A549 (cell line): ENCODE results near the gene LRRC7.

ENCODE experiments used
- BCL3 ChIP-seq: fragments of >200 bp; sonication (Bioruptor Twin); formaldehyde crosslinking; IDR thresholded peaks from 3 replicates; pipeline ENCODE4 v1.6.1; 2016
- CHD2 ChIP-seq: fragments of 150-350 bp; IDR thresholded peaks from 2 replicates; pipeline ENCODE4 v1.6.1; 2014; ENCODE audit warnings: low read length; ENCODE audit not compliant: partially characterized antibody
- CTCF ChIP-seq: fragments of >200 bp; sonication (Bioruptor Twin); formaldehyde crosslinking; IDR thresholded peaks from 3 replicates; pipeline ENCODE4 v1.5.1; 2016
- EP300 ChIP-seq, 2 experiments: fragments of >200 bp; sonication (Bioruptor Twin); formaldehyde crosslinking; IDR thresholded peaks; 2 replicates in 1 of 2; 3 replicates in 1 of 2; pipeline ENCODE4 v1.6.1; 2016 to 2017
- MYC ChIP-seq: IDR thresholded peaks from 2 replicates; pipeline ENCODE4 v1.6.1; 2012; ENCODE audit warnings: mild to moderate bottlenecking, inconsistent platforms, low read length, improper control_type of control experiment, borderline replicate concordance
- NR3C1 ChIP-seq: fragments of >200 bp; sonication (Bioruptor Twin); formaldehyde crosslinking; IDR thresholded peaks from 3 replicates; pipeline ENCODE4 v1.6.1; 2017
- POLR2A ChIP-seq: IDR thresholded peaks from 2 replicates; pipeline ENCODE4 v1.6.1; 2012; ENCODE audit warnings: mild to moderate bottlenecking, low read length
- REST ChIP-seq: fragments of 200-600 bp; sonication (generic); IDR thresholded peaks from 2 replicates; pipeline ENCODE4 v1.6.1; 2016; ENCODE audit warnings: antibody characterized with exemption, mild to moderate bottlenecking, moderate library complexity
- SMC3 ChIP-seq: fragments of >200 bp; sonication (Bioruptor Twin); formaldehyde crosslinking; IDR thresholded peaks from 3 replicates; pipeline ENCODE4 v1.6.1; 2018; ENCODE audit warnings: inconsistent platforms
- USF2 ChIP-seq: fragments of 450-650 bp; IDR thresholded peaks from 2 replicates; pipeline ENCODE4 v1.6.1; 2014; ENCODE audit warnings: antibody characterized with exemption
- ZSCAN20 ChIP-seq: fragments of 250-450 bp; sonication (Bioruptor Pico); IDR thresholded peaks from 2 replicates; pipeline ENCODE4 v1.8.0; 2022; ENCODE audit warnings: mild to moderate bottlenecking, moderate library complexity

- TF ChIP-seq CHD2, result no peak
- TF ChIP-seq CTCF, result no peak
- TF ChIP-seq MYC, result no peak
- no peak for TF ChIP-seq EP300 (IDR thresholded peaks at IDR 0.05)
- no peak for TF ChIP-seq SMC3
- TF ChIP-seq ZSCAN20 (CRISPR knock-in tag), result no peak
- TF ChIP-seq NR3C1, result no peak
- TF ChIP-seq USF2, result no peak
- no peak for TF ChIP-seq BCL3
- no peak for TF ChIP-seq POLR2A
- no peak for TF ChIP-seq REST
Measured at GRCh38 chr1:69898403-69898947, 330.8 kb downstream of the LRRC7 start.
